Measurements from ENCODE around the gene POFUT2.
"Not testable (repeated sequence)": the region's sequence is repeated elsewhere in the genome, so short reads cannot be mapped to it uniquely, and the experiment has no call there.

POFUT2 gene

DNA sequence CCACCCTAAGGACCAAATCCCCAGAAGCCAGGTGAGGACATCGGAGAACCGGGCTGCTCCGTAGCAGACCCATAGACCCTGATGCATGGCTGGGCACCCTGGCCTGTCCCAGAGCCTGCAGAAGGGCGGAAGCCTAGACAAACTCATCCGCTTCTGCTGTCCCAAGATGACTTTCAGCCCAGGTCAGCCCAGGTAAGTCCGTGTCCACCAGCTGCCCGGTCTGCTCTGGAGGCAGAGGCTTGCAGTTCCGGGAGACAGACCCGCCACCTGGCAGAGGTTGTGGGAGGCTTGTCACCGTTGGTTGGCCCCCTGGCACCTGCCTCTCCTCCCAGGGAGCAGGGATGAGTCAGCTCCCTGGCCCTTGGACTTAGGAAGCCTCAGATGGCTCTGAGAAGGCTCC is 22.8 kb upstream of the POFUT2 start:
- no peak for DNase-seq (ENCODE audit: low read depth in 1 of 2, low spot score in 1 of 2)

- no peak for DNase-seq (ENCODE audit: low read depth in 1 of 2, low spot score in 1 of 2)
Measured at GRCh38 chr21:45309987-45310381, 22.3 kb upstream of the POFUT2 start.

GRCh38 chr21:45309069-45309986 is 21.6 kb upstream of the POFUT2 start:
- DNase-seq (ENCODE audit: low read depth in 1 of 2, low spot score in 1 of 2) = no peak

DNA sequence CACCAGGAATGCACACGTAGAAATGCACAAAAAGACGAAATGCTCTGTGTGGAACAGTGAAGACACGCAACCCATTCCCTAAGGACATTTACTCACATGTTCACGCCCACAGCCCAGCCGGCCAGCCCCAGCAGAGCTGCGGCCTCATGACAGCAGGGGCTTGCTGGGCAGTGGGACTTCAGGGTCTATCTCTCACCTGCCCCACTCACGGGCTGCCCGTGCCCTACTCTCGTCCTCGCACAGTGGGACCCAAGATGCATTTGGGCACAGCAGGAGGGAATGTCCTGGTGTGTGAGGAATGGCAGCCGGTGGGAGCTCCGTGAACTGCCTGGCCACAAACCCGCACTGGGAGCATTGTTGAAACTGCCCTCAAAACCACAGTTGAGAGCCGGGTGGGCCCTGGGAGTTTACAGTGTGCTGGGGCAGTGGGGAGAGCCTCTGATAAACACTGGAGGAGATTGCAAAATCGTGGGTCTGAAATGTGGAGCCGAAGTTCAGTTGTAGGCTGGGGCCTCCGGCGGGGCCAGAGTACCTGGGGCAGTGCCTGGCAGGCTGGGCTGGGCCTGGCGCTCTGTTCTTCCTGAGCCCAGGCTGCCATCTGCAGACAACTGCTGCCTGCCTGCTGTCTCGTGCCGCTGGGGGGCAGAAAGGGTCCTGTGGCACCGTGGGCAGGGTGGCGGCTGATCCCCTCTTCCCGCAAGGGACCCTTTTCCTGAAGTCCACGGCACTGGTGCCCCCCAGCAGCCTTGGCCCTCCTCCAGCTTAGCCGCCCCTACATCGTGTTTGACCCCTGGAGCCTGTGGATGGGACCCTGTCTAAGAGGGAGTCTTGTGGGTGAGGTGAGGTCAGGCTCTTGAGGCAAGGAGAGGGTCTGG is 20.7 kb upstream of the POFUT2 start:
- DNase-seq (ENCODE audit: low read depth in 1 of 2, low spot score in 1 of 2) = no peak

DNA sequence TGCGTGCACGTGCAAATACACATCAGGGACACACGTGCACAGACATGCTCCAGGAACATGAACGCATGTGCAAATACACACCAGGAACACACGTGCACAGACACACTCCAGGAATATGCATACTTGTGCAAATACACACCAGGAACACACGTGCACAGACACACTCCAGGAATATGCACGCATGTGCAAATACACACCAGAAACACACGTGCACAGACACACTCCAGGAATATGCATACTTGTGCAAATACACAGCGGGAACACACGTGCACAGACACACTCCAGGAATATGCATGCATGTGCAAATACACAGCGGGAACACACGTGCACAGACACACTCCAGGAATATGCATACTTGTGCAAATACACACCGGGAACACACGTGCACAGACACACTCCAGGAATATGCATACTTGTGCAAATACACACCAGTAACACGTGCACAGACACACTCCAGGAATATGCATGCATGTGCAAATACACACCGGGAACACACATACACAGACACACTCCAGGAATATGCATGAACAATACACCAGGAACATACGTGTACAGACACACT is 20.0 kb upstream of the POFUT2 start:
- DNase-seq (ENCODE audit: low read depth in 1 of 2, low spot score in 1 of 2) = not testable (repeated sequence)

DNA sequence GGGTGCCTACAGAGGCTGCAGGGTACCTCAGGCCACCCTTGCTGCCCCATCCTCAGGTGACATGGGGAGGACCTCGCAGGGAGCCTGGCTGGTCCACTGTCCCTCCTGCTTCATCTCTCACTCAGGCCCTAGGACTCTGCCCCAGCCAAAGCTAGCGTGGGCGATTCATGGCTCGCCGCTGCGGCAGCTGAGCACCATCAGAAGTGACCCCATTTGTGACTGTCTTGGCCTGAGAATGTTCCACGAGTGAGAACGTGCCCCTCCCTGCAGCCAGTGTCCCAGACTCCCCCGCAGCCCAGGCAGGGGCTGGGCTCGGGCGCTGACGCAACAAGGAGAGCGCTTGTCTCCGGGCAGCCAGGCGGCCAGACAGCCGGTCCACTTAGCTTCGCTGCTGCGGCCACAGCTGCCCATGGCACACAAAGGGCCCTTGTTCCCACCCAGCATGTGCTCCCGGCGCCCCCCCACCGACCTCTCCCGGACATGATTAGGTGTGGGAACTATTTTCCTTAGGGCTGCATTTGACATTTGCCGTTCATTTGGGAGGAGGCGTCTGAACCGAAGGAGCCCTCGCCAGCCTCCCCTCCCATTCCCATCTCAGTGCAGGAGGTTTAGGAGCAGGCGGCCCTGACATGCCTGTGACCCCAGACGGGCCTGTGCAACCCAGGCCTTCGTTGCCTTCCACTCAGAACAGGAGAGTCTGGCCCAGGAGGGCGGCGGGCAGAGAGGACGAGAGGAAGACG is 19.3 kb upstream of the POFUT2 start:
- no peak for DNase-seq (ENCODE audit: low read depth in 1 of 2, low spot score in 1 of 2)

DNA sequence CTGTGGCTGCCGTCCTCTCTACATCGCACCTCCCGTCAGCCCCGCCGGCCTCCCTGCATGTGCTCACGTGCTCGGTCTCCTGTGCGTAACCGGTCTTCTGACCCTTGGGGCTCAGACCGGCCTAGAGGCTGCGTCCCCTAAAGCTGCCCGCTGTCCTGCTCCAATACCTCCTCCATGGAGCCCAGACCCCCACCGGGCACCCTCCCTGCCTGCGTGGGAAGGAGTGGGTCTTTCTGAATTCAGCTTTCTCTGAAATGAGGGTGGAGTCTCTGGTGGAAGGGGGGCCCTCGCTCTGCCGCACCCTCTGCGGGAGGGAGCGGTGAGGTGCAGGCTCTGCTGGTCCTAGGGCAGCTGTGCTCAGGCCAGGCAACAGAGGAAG is 18.7 kb upstream of the POFUT2 start:
- DNase-seq (ENCODE audit: low read depth in 1 of 2, low spot score in 1 of 2) = no peak

- DNase-seq (ENCODE audit: low read depth in 1 of 2, low spot score in 1 of 2) = no peak
Measured at GRCh38 chr21:45305836-45306235, 18.1 kb upstream of the POFUT2 start.

- no peak for DNase-seq (ENCODE audit: low read depth in 1 of 2, low spot score in 1 of 2)
Measured at GRCh38 chr21:45304945-45305344, 17.2 kb upstream of the POFUT2 start.

DNA sequence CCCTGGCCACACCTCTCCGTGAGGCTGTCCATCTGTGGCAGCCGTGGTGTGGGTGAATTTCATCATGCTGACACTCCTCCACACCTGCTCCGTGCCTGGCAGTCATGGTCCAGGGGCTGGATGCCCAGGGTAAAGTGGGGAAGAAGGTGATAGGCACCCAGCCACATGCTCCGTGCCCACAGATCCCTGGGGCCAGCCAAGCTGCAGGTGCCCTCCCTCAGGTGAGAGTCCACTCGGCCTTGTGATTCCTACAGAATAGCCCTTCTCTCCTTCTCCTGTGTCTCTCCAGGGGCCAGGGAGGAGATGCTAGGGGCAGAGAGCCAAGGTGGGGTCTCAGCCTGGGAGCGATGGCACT is 16.8 kb upstream of the POFUT2 start:
- DNase-seq (ENCODE audit: low read depth in 1 of 2, low spot score in 1 of 2) = no peak

- DNase-seq (ENCODE audit: low read depth in 1 of 2, low spot score in 1 of 2) = no peak
Measured at GRCh38 chr21:45303751-45304475, 16.2 kb upstream of the POFUT2 start.

GRCh38 chr21:45303091-45303615 is 15.5 kb upstream of the POFUT2 start:
- DNase-seq (ENCODE audit: low read depth in 1 of 2, low spot score in 1 of 2) = no peak

- peak; percentile 33 to 37 for DNase-seq (ENCODE audit: low read depth in 1 of 2, low spot score in 1 of 2)
Measured at GRCh38 chr21:45302082-45303061, 14.7 kb upstream of the POFUT2 start.

- no peak for DNase-seq (ENCODE audit: low read depth in 1 of 2, low spot score in 1 of 2)
Measured at GRCh38 chr21:45301521-45302081, 13.9 kb upstream of the POFUT2 start.

GRCh38 chr21:45300786-45301520 is 13.3 kb upstream of the POFUT2 start:
- DNase-seq (ENCODE audit: low read depth in 1 of 2, low spot score in 1 of 2) = no peak

- DNase-seq (ENCODE audit: low read depth in 1 of 2, low spot score in 1 of 2) = no peak
Measured at GRCh38 chr21:45299864-45300785, 12.4 kb upstream of the POFUT2 start.
